Panc1 (cell line): ENCODE measurements around the gene DAB1.

Source experiments
- POLR2AphosphoS5 ChIP-seq: IDR thresholded peaks from 2 replicates; pipeline ENCODE4 v1.6.1; 2012; ENCODE audit warnings: mild to moderate bottlenecking, low read depth, low read length, moderate library complexity
- SIN3A ChIP-seq: IDR thresholded peaks from 2 replicates; pipeline ENCODE4 v1.6.1; 2012; ENCODE audit warnings: low read depth, mild to moderate bottlenecking, low read length, moderate library complexity, borderline replicate concordance; ENCODE audit not compliant: insufficient read depth
- TCF7L2 ChIP-seq: IDR thresholded peaks from 2 replicates; pipeline ENCODE4 v1.6.1; 2011; ENCODE audit warnings: mild to moderate bottlenecking, low read depth, low read length, inconsistent platforms
- TF ChIP-seq, protein P1 (sequence below): fragments of 450-650 bp; IDR thresholded peaks from 2 replicates; pipeline ENCODE4 v1.5.1; 2017; ENCODE audit warnings: mild to moderate bottlenecking
- TF ChIP-seq, protein P2 (sequence below), 2 experiments: IDR thresholded peaks; 2 replicates each; pipeline ENCODE4 v1.6.1; 2011 to 2012; ENCODE audit warnings: low read depth in 2 of 2, control low read depth in 1 of 2, low read length in 1 of 2, mild to moderate bottlenecking in 1 of 2, moderate library complexity in 1 of 2; ENCODE audit not compliant: insufficient read depth in 1 of 2

DNA sequence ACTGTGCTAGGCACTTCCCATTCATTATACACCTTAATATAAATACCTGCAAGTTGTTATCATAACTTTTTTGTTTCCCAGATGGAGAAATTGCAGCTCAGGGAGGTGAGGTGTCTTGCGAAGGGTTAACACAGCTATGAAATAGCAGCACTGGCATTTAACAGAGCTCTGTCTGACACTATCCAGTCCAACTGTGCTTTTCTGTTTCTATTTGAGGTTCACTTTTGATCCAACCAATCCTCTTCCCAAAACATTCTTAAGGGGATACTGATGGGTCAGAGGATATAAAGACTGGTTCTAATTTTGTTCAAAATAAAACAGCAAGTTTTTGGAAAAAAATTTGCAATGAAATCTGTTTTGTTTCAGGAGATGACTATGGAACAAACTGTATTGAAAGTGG is 411.5 kb downstream of the DAB1 start:
- TF ChIP-seq POLR2AphosphoS5 (no peak), SIN3A (no peak), TCF7L2 (no peak)
- TF ChIP-seq, protein P1, sequence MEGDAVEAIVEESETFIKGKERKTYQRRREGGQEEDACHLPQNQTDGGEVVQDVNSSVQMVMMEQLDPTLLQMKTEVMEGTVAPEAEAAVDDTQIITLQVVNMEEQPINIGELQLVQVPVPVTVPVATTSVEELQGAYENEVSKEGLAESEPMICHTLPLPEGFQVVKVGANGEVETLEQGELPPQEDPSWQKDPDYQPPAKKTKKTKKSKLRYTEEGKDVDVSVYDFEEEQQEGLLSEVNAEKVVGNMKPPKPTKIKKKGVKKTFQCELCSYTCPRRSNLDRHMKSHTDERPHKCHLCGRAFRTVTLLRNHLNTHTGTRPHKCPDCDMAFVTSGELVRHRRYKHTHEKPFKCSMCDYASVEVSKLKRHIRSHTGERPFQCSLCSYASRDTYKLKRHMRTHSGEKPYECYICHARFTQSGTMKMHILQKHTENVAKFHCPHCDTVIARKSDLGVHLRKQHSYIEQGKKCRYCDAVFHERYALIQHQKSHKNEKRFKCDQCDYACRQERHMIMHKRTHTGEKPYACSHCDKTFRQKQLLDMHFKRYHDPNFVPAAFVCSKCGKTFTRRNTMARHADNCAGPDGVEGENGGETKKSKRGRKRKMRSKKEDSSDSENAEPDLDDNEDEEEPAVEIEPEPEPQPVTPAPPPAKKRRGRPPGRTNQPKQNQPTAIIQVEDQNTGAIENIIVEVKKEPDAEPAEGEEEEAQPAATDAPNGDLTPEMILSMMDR: no peak
- TF ChIP-seq, protein P2, sequence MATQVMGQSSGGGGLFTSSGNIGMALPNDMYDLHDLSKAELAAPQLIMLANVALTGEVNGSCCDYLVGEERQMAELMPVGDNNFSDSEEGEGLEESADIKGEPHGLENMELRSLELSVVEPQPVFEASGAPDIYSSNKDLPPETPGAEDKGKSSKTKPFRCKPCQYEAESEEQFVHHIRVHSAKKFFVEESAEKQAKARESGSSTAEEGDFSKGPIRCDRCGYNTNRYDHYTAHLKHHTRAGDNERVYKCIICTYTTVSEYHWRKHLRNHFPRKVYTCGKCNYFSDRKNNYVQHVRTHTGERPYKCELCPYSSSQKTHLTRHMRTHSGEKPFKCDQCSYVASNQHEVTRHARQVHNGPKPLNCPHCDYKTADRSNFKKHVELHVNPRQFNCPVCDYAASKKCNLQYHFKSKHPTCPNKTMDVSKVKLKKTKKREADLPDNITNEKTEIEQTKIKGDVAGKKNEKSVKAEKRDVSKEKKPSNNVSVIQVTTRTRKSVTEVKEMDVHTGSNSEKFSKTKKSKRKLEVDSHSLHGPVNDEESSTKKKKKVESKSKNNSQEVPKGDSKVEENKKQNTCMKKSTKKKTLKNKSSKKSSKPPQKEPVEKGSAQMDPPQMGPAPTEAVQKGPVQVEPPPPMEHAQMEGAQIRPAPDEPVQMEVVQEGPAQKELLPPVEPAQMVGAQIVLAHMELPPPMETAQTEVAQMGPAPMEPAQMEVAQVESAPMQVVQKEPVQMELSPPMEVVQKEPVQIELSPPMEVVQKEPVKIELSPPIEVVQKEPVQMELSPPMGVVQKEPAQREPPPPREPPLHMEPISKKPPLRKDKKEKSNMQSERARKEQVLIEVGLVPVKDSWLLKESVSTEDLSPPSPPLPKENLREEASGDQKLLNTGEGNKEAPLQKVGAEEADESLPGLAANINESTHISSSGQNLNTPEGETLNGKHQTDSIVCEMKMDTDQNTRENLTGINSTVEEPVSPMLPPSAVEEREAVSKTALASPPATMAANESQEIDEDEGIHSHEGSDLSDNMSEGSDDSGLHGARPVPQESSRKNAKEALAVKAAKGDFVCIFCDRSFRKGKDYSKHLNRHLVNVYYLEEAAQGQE (IDR thresholded peaks at IDR 0.05; ENCODE audit: insufficient read depth in 1 of 2, low read depth in 2 of 2, low read length in 1 of 2): no peak
